ENCODE measurements around the gene CACNA1C. TPM values are rescaled to one million over a fixed set of nuclear protein-coding genes. Genes with fewer than 3 reads are reported as not detected.

CACNA1C gene
- total RNA-seq, 4 donors from 2014 or later = 1.5 to 13.5 (median 2.1) TPM

- 81 to 82% methylated on average over 7 to 10 of the region's 11 CpGs for WGBS, 2 donors
- Histone ChIP-seq H3K27ac (peak overlapping the region; percentile 37 to 91 (median 82)), H3K27me3 (peaks cover 0 to 6% (median 0%) of the 10 kb centered on the region in 4 donors), H3K4me3 (no peak overlapping the region), H3K9me3 (no peaks in the 10 kb centered on the region), H3K4me1 (peaks cover 9 to 58% (median 20%) of the 10 kb centered on the region in 3 donors), H3K36me3 (no peaks in the 10 kb centered on the region)
- TF ChIP-seq CTCF (IDR thresholded peaks at IDR 0.05) (no peak), POLR2A (IDR thresholded peaks at IDR 0.05) (no peak)
- intact Hi-C loops (cut with DNase I) = no loop called here
- no peak for DNase-seq
Observed at GRCh38 chr12:2337031-2338010, 284.5 kb downstream of the CACNA1C start.

GRCh38 chr12:2338381-2338780, 285.6 kb downstream of the CACNA1C start:
- H3K36me3 ChIP-seq = no peaks in the 10 kb centered on the region
- TF ChIP-seq POLR2A (IDR thresholded peaks at IDR 0.05) = no peak
- TF ChIP-seq CTCF (IDR thresholded peaks at IDR 0.05) = no peak
- H3K4me1 ChIP-seq = peaks cover 9 to 66% (median 26%) of the 10 kb centered on the region in 3 donors
- no peak overlapping the region for H3K4me3 ChIP-seq
- DNase-seq = no peak
- 97 to 100% methylated on average over 1 to 4 of the region's 5 CpGs for whole genome bisulfite sequencing, 2 donors
- no peak overlapping the region for H3K27ac ChIP-seq
- peaks cover 0 to 3% (median 0%) of the 10 kb centered on the region in 4 donors for H3K27me3 ChIP-seq
- intact Hi-C loops (cut with DNase I) = no loop called here
- no peaks in the 10 kb centered on the region for H3K9me3 ChIP-seq

GRCh38 chr12:2338991-2339431, 286.2 kb downstream of the CACNA1C start:
- no peaks in the 10 kb centered on the region for H3K27me3 ChIP-seq
- H3K36me3 ChIP-seq = no peaks in the 10 kb centered on the region
- intact Hi-C loops (cut with DNase I) = no loop called here
- no peaks in the 10 kb centered on the region for H3K9me3 ChIP-seq
- 71 to 75% methylated on average over 5 of the region's 5 CpGs for WGBS, 2 donors
- no peak overlapping the region for H3K27ac ChIP-seq
- no peak for DNase-seq
- peaks cover 9 to 73% (median 26%) of the 10 kb centered on the region in 3 donors for H3K4me1 ChIP-seq
- TF ChIP-seq POLR2A (IDR thresholded peaks at IDR 0.05) (no peak), CTCF (IDR thresholded peaks at IDR 0.05) (no peak)
- no peak overlapping the region for H3K4me3 ChIP-seq

- 65 to 79% methylated on average over 11 to 12 of the region's 15 CpGs for WGBS, 2 donors
- H3K4me1 ChIP-seq = peaks cover 9 to 76% (median 29%) of the 10 kb centered on the region in 3 donors
Observed at GRCh38 chr12:2341051-2341751, 288.4 kb downstream of the CACNA1C start.

More at GRCh38 chr12:2341051-2341751, 288.4 kb downstream of the CACNA1C start:
- DNase-seq = no peak
- no peak for TF ChIP-seq POLR2A (IDR thresholded peaks at IDR 0.05)
- TF ChIP-seq CTCF (IDR thresholded peaks at IDR 0.05) = no peak
- H3K36me3 ChIP-seq = no peaks in the 10 kb centered on the region
- no peaks in the 10 kb centered on the region for H3K27me3 ChIP-seq
- no peak overlapping the region for H3K4me3 ChIP-seq
- no peaks in the 10 kb centered on the region for H3K9me3 ChIP-seq
- H3K27ac ChIP-seq = peak overlapping the region; percentile 42 to 83 (median 67)
- intact Hi-C loops (cut with DNase I) = no loop called here

Data from esophagus squamous epithelium (tissue), 5 donors.